HCT116 (cell line): ENCODE measurements around the gene PTX3. TPM values are rescaled to one million over a fixed set of nuclear protein-coding genes. Genes with fewer than 3 reads are reported as not detected.

Source experiments
- ATAC-seq: fragments of 200-7000 bp; cut with Tn5 transposase; 2 replicates; pipeline ENCODE4 v1.9.1; 2020; ENCODE audit warnings: mild to moderate bottlenecking, moderate library complexity
- BruUV-seq: library from RNA; stranded (reverse); fragments of 400-500 nt; replicated peaks from 2 replicates; lab custom pipeline; 2021; lab: Mats Ljungman, UMichigan
- CTCF ChIA-PET: fragments of 300-600 bp; sonication (Branson Sonifier 250); formaldehyde crosslinking; loops from one replicate; lab custom pipeline; 2021; ENCODE audit warnings: antibody characterized with exemption; lab: Charles Lee
- POLR2A ChIA-PET: fragments of 300-600, 350-600 bp; sonication (Branson Sonifier 250); formaldehyde crosslinking; loops from one replicate; lab custom pipeline; 2021; ENCODE audit warnings: antibody characterized with exemption; lab: Charles Lee
- RAD21 ChIA-PET, 2 experiments: fragments of 300-600 bp; sonication (Branson Sonifier 250); formaldehyde crosslinking; loops; one replicate each; lab custom pipeline; 2023; ENCODE audit warnings: low total read pairs in 2 of 2; ENCODE audit not compliant: uncharacterized antibody in 2 of 2, unreplicated experiment in 2 of 2, low non-redundant PET in 1 of 2; lab: Charles Lee
- DNase-seq: peaks from one replicate; pipeline ENCODE4 v3.0.0-alpha.2; 2010; ENCODE audit warnings: low read depth, low spot score
- H2AFZ ChIP-seq: fragments of 200-600 bp; shearing (Covaris generic), sonication (generic); 2 replicates; pipeline ENCODE4 v1.6.1; 2017; ENCODE audit warnings: low read depth, mixed run types, mixed read lengths, antibody characterized with exemption, low read length; ENCODE audit not compliant: poor library complexity, severe bottlenecking
- H3K27ac ChIP-seq: 2 replicates; pipeline ENCODE4 v1.5.1; 2012; ENCODE audit warnings: low read depth, low read length
- H3K27me3 ChIP-seq: fragments of 200-600 bp; sonication (generic); 2 replicates; pipeline ENCODE4 v1.6.1; 2016; ENCODE audit warnings: mixed run types, low read length, mixed read lengths; ENCODE audit not compliant: insufficient read depth
- H3K36me3 ChIP-seq, 2 experiments: fragments of 200-500 bp in 1 of 2; fragments of 200-600 bp in 1 of 2; sonication (Bioruptor generic) in 1 of 2; sonication (generic) in 1 of 2; 2 replicates each; pipeline versions ENCODE4 v1.5.1 to v1.6.1; 2014 to 2016; ENCODE audit warnings: low read length in 2 of 2, inconsistent platforms in 1 of 2, mixed read lengths in 1 of 2, mixed run types in 1 of 2; ENCODE audit not compliant: insufficient read depth in 2 of 2, control insufficient read depth in 1 of 2
- H3K4me1 ChIP-seq, 2 experiments: fragments of 200-600 bp in 1 of 2; sonication (generic) in 1 of 2; 2 replicates each; pipeline versions ENCODE4 v1.5.1 to v1.6.1; 2012 to 2017; ENCODE audit warnings: low read length in 2 of 2, inconsistent platforms in 1 of 2, mild to moderate bottlenecking in 1 of 2, mixed read lengths in 1 of 2, mixed run types in 1 of 2, moderate library complexity in 1 of 2; ENCODE audit not compliant: insufficient read depth in 2 of 2, control insufficient read depth in 1 of 2
- H3K4me2 ChIP-seq: fragments of 200-600 bp; sonication (generic); 2 replicates; pipeline ENCODE4 v1.6.1; 2017; ENCODE audit warnings: mixed run types, low read length, mixed read lengths
- H3K4me3 ChIP-seq, 2 experiments: fragments of 200-600 bp in 1 of 2; sonication (generic) in 1 of 2; replicated peaks in 1 of 2; 2 replicates each; pipeline ENCODE4 v1.5.1; 2011 to 2016; ENCODE audit warnings: low read length in 2 of 2, control low read depth in 1 of 2, low read depth in 1 of 2, mild to moderate bottlenecking in 1 of 2, mixed read lengths in 1 of 2, mixed run types in 1 of 2
- H3K79me2 ChIP-seq: fragments of 200-600 bp; sonication (generic); 2 replicates; pipeline ENCODE4 v1.6.1; 2017; ENCODE audit warnings: mild to moderate bottlenecking, mixed run types, low read length, moderate library complexity, mixed read lengths; ENCODE audit not compliant: insufficient read depth
- H3K9ac ChIP-seq: fragments of 200-600 bp; sonication (generic); 2 replicates; pipeline ENCODE4 v1.6.1; 2016; ENCODE audit warnings: low read length, mixed read lengths
- H3K9me2 ChIP-seq: fragments of 200-600 bp; sonication (generic), shearing (Covaris generic); 2 replicates; pipeline ENCODE4 v1.6.1; 2017; ENCODE audit warnings: mixed run types, mild to moderate bottlenecking, moderate library complexity; ENCODE audit not compliant: insufficient read depth
- H3K9me3 ChIP-seq, 2 experiments: fragments of 200-500 bp in 1 of 2; fragments of 200-600 bp in 1 of 2; sonication (Bioruptor generic) in 1 of 2; sonication (generic) in 1 of 2; 2 replicates each; pipeline ENCODE4 v1.6.1; 2014 to 2017; ENCODE audit warnings: low read length in 2 of 2, mixed read lengths in 2 of 2, inconsistent platforms in 1 of 2, low read depth in 1 of 2, mild to moderate bottlenecking in 1 of 2, mixed run types in 1 of 2, moderate library complexity in 1 of 2; ENCODE audit not compliant: control insufficient read depth in 1 of 2, insufficient read depth in 1 of 2
- H4K20me1 ChIP-seq: fragments of 200-600 bp; sonication (generic), shearing (Covaris generic); 2 replicates; pipeline ENCODE4 v1.6.1; 2017; ENCODE audit warnings: mixed run types, mild to moderate bottlenecking, moderate library complexity; ENCODE audit not compliant: insufficient read depth
- CBX3 ChIP-seq: IDR thresholded peaks from 2 replicates; pipeline ENCODE4 v1.6.1; 2012; ENCODE audit warnings: low read depth
- EGR1 ChIP-seq: IDR thresholded peaks from 2 replicates; pipeline ENCODE4 v1.6.1; 2012; ENCODE audit warnings: low read depth
- FOSL1 ChIP-seq: IDR thresholded peaks from 2 replicates; pipeline ENCODE4 v1.6.1; 2012; ENCODE audit warnings: low read depth
- SIN3A ChIP-seq: IDR thresholded peaks from 2 replicates; pipeline ENCODE4 v1.6.1; 2012; ENCODE audit warnings: low read depth
- TCF7L2 ChIP-seq: IDR thresholded peaks from 2 replicates; pipeline ENCODE4 v1.7.0; 2011; ENCODE audit warnings: borderline replicate concordance, inconsistent platforms; ENCODE audit not compliant: insufficient read depth, insufficient read length; ENCODE audit errors: extremely low read depth
- YY1 ChIP-seq: IDR thresholded peaks from 2 replicates; pipeline ENCODE4 v1.6.1; 2011; ENCODE audit warnings: low read length, low read depth, moderate library complexity, mild to moderate bottlenecking; ENCODE audit not compliant: insufficient replicate concordance; ENCODE audit errors: extremely low read depth
- ZFX ChIP-seq: fragments of 450-650 bp; IDR thresholded peaks from 2 replicates; pipeline ENCODE4 v1.6.1; 2017
- ZNF274 ChIP-seq: fragments of 200-500 bp; sonication (Bioruptor generic); IDR thresholded peaks from 2 replicates; pipeline ENCODE4 v1.6.1; 2014; ENCODE audit warnings: mild to moderate bottlenecking, low read depth, low read length, inconsistent platforms
- intact Hi-C: fragments of 100-400 bp; cut with micrococcal nuclease; formaldehyde crosslinking; loops from 2 replicates; pipeline ENCODE4 v1.10.0; 2022
- total RNA-seq: library from RNA; stranded (reverse); gene quantifications from one replicate; pipeline ENCODE4 v1.2.1, GENCODE V29; 2021; ENCODE audit not compliant: unreplicated experiment
- TF ChIP-seq, protein P1 (sequence below): IDR thresholded peaks from 2 replicates; pipeline ENCODE4 v1.6.1; 2011; ENCODE audit warnings: mild to moderate bottlenecking, low read length, moderate library complexity; ENCODE audit not compliant: insufficient replicate concordance; ENCODE audit errors: extremely low read depth
- TF ChIP-seq, protein P2 (sequence below), 3 experiments: fragments of 200-600 bp in 1 of 3; sonication (generic) in 1 of 3; IDR thresholded peaks in 2 of 3; conservative IDR thresholded peaks in 1 of 3; 2 replicates each; pipeline ENCODE4 v1.5.1; 2012 to 2017; ENCODE audit warnings: low read depth in 2 of 3, low read length in 2 of 3, antibody characterized with exemption in 1 of 3, borderline replicate concordance in 1 of 3, control low read depth in 1 of 3, mild to moderate bottlenecking in 1 of 3, mixed read lengths in 1 of 3, mixed run types in 1 of 3, moderate library complexity in 1 of 3; ENCODE audit not compliant: insufficient read depth in 1 of 3
- TF ChIP-seq, protein P3 (sequence below): IDR thresholded peaks from 2 replicates; pipeline ENCODE4 v1.6.1; 2012
- TF ChIP-seq, protein P4 (sequence below): IDR thresholded peaks from 2 replicates; pipeline ENCODE4 v1.6.1; 2012; ENCODE audit warnings: low read depth

The PTX3 gene
- total RNA-seq, 1 experiment from 2014 or later, result 0.37 TPM

DNA sequence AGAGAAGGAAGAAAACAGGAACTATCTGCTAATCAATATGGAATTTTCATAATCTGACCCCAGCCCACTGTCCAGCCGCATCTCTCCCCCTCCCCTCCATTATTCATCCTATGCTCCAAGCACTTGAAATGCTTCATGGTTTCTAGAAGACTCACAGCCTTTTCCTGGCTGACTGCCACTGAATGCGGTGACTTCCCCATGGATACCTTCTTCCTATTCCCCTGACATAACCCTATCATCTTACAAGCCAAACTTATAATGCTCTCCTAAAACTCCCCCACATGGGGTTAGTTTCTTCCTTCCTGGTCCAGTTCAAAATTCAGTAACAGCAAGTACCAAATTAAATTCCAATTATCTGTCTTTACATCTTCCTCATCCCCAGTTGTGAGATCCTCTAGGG is 31.2 kb upstream of the PTX3 start (continued):
- TF ChIP-seq, protein P1, sequence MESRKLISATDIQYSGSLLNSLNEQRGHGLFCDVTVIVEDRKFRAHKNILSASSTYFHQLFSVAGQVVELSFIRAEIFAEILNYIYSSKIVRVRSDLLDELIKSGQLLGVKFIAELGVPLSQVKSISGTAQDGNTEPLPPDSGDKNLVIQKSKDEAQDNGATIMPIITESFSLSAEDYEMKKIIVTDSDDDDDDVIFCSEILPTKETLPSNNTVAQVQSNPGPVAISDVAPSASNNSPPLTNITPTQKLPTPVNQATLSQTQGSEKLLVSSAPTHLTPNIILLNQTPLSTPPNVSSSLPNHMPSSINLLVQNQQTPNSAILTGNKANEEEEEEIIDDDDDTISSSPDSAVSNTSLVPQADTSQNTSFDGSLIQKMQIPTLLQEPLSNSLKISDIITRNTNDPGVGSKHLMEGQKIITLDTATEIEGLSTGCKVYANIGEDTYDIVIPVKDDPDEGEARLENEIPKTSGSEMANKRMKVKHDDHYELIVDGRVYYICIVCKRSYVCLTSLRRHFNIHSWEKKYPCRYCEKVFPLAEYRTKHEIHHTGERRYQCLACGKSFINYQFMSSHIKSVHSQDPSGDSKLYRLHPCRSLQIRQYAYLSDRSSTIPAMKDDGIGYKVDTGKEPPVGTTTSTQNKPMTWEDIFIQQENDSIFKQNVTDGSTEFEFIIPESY, result no peak
- TF ChIP-seq, protein P2, sequence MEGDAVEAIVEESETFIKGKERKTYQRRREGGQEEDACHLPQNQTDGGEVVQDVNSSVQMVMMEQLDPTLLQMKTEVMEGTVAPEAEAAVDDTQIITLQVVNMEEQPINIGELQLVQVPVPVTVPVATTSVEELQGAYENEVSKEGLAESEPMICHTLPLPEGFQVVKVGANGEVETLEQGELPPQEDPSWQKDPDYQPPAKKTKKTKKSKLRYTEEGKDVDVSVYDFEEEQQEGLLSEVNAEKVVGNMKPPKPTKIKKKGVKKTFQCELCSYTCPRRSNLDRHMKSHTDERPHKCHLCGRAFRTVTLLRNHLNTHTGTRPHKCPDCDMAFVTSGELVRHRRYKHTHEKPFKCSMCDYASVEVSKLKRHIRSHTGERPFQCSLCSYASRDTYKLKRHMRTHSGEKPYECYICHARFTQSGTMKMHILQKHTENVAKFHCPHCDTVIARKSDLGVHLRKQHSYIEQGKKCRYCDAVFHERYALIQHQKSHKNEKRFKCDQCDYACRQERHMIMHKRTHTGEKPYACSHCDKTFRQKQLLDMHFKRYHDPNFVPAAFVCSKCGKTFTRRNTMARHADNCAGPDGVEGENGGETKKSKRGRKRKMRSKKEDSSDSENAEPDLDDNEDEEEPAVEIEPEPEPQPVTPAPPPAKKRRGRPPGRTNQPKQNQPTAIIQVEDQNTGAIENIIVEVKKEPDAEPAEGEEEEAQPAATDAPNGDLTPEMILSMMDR (IDR thresholded peaks at IDR 0.05 in 2 of 3, conservative IDR thresholded peaks at IDR 0.05 in 1 of 3; ENCODE audit: borderline replicate concordance in 1 of 3, insufficient read depth in 1 of 3, low read depth in 2 of 3, low read length in 2 of 3), result no peak
- TF ChIP-seq FOSL1, result no peak
- TF ChIP-seq CBX3, result no peak

DNA sequence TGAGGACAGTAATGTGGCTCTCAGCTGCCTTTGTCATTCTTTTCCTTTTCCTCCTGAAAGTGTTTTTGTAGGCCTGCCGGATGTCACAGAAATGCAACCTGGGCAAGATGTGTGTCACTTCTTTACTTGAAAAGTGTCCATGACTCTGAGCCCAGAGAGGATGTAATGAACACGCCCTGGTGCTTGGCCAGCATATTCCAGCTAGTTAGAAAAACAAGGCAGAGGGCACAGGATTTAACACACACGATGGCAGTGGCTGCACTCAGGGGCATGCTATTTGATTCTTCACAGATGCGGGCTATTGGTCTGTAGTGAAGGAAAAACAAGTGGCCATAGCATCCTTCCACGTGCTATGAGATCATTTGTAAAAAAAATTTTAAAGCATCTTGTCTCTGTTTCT is 30.3 kb upstream of the PTX3 start:
- ChIA-PET CTCF (no interaction called here), POLR2A (no interaction called here), RAD21 (no interaction called here)
- no TSS peak for BruUV-seq
- no peaks in the 10 kb centered on the region for H3K9me3 ChIP-seq
- intact Hi-C loops, result no loop called here
- no peak for ATAC-seq
- no peaks in the 10 kb centered on the region for H4K20me1 ChIP-seq
- H2AFZ ChIP-seq, result no peak overlapping the region
- H3K27ac ChIP-seq, result no peak overlapping the region
- no peak overlapping the region for H3K4me2 ChIP-seq
- no peak overlapping the region for H3K9ac ChIP-seq
- no peaks in the 10 kb centered on the region for H3K4me1 ChIP-seq
- no peaks in the 10 kb centered on the region for H3K27me3 ChIP-seq
- no peaks in the 10 kb centered on the region for H3K79me2 ChIP-seq
- no peaks in the 10 kb centered on the region for H3K9me2 ChIP-seq
- no peak for DNase-seq
- H3K4me3 ChIP-seq, result no peak overlapping the region
- H3K36me3 ChIP-seq, result no peaks in the 10 kb centered on the region
- TF ChIP-seq SIN3A (no peak), FOSL1 (no peak), EGR1 (no peak), ZNF274 (no peak), YY1 (no peak), ZFX (no peak), TCF7L2 (no peak)
- TF ChIP-seq, protein P3, sequence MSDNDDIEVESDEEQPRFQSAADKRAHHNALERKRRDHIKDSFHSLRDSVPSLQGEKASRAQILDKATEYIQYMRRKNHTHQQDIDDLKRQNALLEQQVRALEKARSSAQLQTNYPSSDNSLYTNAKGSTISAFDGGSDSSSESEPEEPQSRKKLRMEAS, result no peak
- TF ChIP-seq, protein P2 (IDR thresholded peaks at IDR 0.05 in 2 of 3, conservative IDR thresholded peaks at IDR 0.05 in 1 of 3; ENCODE audit: borderline replicate concordance in 1 of 3, insufficient read depth in 1 of 3, low read depth in 2 of 3, low read length in 2 of 3), result no peak
- TF ChIP-seq, protein P4, sequence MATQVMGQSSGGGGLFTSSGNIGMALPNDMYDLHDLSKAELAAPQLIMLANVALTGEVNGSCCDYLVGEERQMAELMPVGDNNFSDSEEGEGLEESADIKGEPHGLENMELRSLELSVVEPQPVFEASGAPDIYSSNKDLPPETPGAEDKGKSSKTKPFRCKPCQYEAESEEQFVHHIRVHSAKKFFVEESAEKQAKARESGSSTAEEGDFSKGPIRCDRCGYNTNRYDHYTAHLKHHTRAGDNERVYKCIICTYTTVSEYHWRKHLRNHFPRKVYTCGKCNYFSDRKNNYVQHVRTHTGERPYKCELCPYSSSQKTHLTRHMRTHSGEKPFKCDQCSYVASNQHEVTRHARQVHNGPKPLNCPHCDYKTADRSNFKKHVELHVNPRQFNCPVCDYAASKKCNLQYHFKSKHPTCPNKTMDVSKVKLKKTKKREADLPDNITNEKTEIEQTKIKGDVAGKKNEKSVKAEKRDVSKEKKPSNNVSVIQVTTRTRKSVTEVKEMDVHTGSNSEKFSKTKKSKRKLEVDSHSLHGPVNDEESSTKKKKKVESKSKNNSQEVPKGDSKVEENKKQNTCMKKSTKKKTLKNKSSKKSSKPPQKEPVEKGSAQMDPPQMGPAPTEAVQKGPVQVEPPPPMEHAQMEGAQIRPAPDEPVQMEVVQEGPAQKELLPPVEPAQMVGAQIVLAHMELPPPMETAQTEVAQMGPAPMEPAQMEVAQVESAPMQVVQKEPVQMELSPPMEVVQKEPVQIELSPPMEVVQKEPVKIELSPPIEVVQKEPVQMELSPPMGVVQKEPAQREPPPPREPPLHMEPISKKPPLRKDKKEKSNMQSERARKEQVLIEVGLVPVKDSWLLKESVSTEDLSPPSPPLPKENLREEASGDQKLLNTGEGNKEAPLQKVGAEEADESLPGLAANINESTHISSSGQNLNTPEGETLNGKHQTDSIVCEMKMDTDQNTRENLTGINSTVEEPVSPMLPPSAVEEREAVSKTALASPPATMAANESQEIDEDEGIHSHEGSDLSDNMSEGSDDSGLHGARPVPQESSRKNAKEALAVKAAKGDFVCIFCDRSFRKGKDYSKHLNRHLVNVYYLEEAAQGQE, result no peak
